H1 (cell line): ENCODE measurements around the gene HOXD1. TPM values are rescaled to one million over a fixed set of nuclear protein-coding genes. Genes with fewer than 3 reads are reported as not detected.

Source experiments
- CBX5 ChIP-seq: fragments of 300-800, 300-1000 bp; sonication (generic); IDR thresholded peaks from 2 replicates; pipeline ENCODE4 v1.7.1; 2016; ENCODE audit warnings: antibody characterized with exemption, low read length, low read depth
- CBX8 ChIP-seq: fragments of 300-800, 300-1000 bp; sonication (generic); IDR thresholded peaks from 2 replicates; pipeline ENCODE4 v1.7.1; 2016; ENCODE audit warnings: low read depth, low read length, borderline replicate concordance
- TEAD4 ChIP-seq: IDR thresholded peaks from 2 replicates; pipeline ENCODE4 v1.6.1; 2012; ENCODE audit warnings: low read depth, low read length, inconsistent platforms, mixed read lengths
- polyA plus RNA-seq, 7 experiments: library from polyadenylated mRNA; depleted of rRNA in 3 of 7; stranded (reverse) in 5 of 7; unstranded in 2 of 7; fragments of >200 nt in 5 of 7; fragments of 200-250 nt in 2 of 7; gene quantifications; 1 replicate in 5 of 7; 2 replicates in 1 of 7; 4 replicates in 1 of 7; pipeline versions ENCODE4 v1.2.1 to v1.2.3, GENCODE V29; 2011 to 2013; ENCODE audit warnings: missing spikeins in 2 of 7, mixed read lengths in 2 of 7
- total RNA-seq: library from RNA; stranded (reverse); fragmentation: NEBNext Ultra II Directional; extraction: Animal tissue kit (Norgen Biotek cat#: 25700); gene quantifications from 2 replicates; pipeline ENCODE4 v1.2.1, GENCODE V29; 2021
- TF ChIP-seq, protein P1 (sequence below): IDR thresholded peaks from 2 replicates; pipeline ENCODE4 v1.6.1; 2012; ENCODE audit warnings: low read length, inconsistent platforms
- TF ChIP-seq, protein P2 (sequence below): IDR thresholded peaks from 2 replicates; pipeline ENCODE4 v1.6.1; 2012; ENCODE audit warnings: inconsistent platforms

Gene HOXD1
- total and polyA plus RNA-seq, 2 of the 8 experiments (the other 6 are each of a cell fraction or from before 2014, with no cell fraction given), result 0.03 TPM; not detected in 1

DNA sequence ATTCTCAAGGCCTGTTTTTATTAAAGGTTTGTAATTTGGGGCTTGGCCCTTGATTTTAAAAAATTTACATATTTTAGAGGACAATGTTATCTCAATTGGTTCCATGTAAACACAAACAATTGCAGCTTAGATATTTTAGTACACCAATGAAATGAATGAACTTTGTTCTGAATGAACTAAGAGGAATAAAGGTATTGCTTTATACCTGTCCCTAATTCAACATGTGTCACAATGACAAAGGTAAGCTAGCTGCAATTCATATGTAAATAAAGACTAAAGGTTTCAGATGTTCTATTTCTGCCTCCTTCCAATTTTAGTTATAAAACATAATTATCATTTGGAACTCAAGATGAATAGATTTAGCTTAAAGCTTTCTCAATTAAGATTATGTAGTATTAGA lies 11.4 kb downstream of the HOXD1 start (continued):
- TF ChIP-seq, protein P1, sequence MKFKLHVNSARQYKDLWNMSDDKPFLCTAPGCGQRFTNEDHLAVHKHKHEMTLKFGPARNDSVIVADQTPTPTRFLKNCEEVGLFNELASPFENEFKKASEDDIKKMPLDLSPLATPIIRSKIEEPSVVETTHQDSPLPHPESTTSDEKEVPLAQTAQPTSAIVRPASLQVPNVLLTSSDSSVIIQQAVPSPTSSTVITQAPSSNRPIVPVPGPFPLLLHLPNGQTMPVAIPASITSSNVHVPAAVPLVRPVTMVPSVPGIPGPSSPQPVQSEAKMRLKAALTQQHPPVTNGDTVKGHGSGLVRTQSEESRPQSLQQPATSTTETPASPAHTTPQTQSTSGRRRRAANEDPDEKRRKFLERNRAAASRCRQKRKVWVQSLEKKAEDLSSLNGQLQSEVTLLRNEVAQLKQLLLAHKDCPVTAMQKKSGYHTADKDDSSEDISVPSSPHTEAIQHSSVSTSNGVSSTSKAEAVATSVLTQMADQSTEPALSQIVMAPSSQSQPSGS, result no peak
- TF ChIP-seq, protein P2, sequence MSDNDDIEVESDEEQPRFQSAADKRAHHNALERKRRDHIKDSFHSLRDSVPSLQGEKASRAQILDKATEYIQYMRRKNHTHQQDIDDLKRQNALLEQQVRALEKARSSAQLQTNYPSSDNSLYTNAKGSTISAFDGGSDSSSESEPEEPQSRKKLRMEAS, result no peak
- no peak for TF ChIP-seq TEAD4
- no peak for TF ChIP-seq CBX8
- no peak for TF ChIP-seq CBX5
